PC-3 (cell line): Measurements from ENCODE around the gene SOX18. TPM values are rescaled to one million over a fixed set of nuclear protein-coding genes. Genes with fewer than 3 reads are reported as not detected.

Experiments
- ATAC-seq: fragments of 200-7000 bp; cut with Tn5 transposase; 2 replicates; pipeline ENCODE4 v1.9.1; 2020; ENCODE audit warnings: mild to moderate bottlenecking, moderate library complexity
- BruUV-seq: library from RNA; stranded (reverse); fragments of 400-500 nt; replicated peaks from 2 replicates; lab custom pipeline; 2021; lab: Mats Ljungman, UMichigan
- CTCF ChIA-PET: fragments of 300-600 bp; sonication (Branson Sonifier 250); formaldehyde crosslinking; loops from one replicate; lab custom pipeline; 2022; ENCODE audit warnings: antibody characterized with exemption; lab: Charles Lee
- POLR2A ChIA-PET: fragments of 300-600 bp; sonication (Branson Sonifier 250); formaldehyde crosslinking; loops from one replicate; lab custom pipeline; 2022; ENCODE audit warnings: antibody characterized with exemption; ENCODE audit not compliant: unreplicated experiment; lab: Charles Lee
- DNase-seq: peaks from one replicate; pipeline ENCODE4 v3.0.0-alpha.2; 2015
- H2AFZ ChIP-seq: fragments of 300-600 bp; sonication (generic); 2 replicates; pipeline ENCODE4 v1.6.0; 2016; ENCODE audit warnings: antibody characterized with exemption, low read length
- H3F3A ChIP-seq: fragments of 300-600 bp; sonication (generic); one replicate; pipeline ENCODE4 v1.6.0; 2017; ENCODE audit warnings: antibody characterized with exemption, low read length, control low read depth, mild to moderate bottlenecking; ENCODE audit not compliant: unreplicated experiment
- H3K27ac ChIP-seq: fragments of 300-600 bp; sonication (generic); 2 replicates; pipeline ENCODE4 v1.5.1; 2016; ENCODE audit warnings: mild to moderate bottlenecking, low read length
- H3K27me3 ChIP-seq: fragments of 300-600 bp; sonication (generic); 2 replicates; pipeline ENCODE4 v1.6.1; 2016; ENCODE audit warnings: low read length, mixed read lengths
- H3K36me3 ChIP-seq: fragments of 300-600 bp; sonication (generic); 2 replicates; pipeline ENCODE4 v1.6.1; 2016; ENCODE audit warnings: low read depth, mixed run types, low read length, mixed read lengths
- H3K4me1 ChIP-seq: fragments of 300-600 bp; sonication (generic); 2 replicates; pipeline ENCODE4 v1.5.1; 2016; ENCODE audit warnings: low read length; ENCODE audit not compliant: insufficient read depth
- H3K4me2 ChIP-seq: fragments of 300-600 bp; sonication (generic); 2 replicates; pipeline ENCODE4 v1.6.0; 2016; ENCODE audit warnings: low read length
- H3K4me3 ChIP-seq: fragments of 300-600 bp; sonication (generic); 2 replicates; pipeline ENCODE4 v1.5.1; 2016; ENCODE audit warnings: mild to moderate bottlenecking, low read length, mixed read lengths
- H3K79me2 ChIP-seq: fragments of 300-600 bp; sonication (generic); 2 replicates; pipeline ENCODE4 v1.6.1; 2017; ENCODE audit warnings: low read length, mixed read lengths
- H3K9ac ChIP-seq: fragments of 300-600 bp; sonication (generic); 2 replicates; pipeline ENCODE4 v1.6.0; 2016; ENCODE audit warnings: mild to moderate bottlenecking, low read length
- H3K9me2 ChIP-seq: fragments of 300-600 bp; sonication (generic); replicated peaks from 2 replicates; pipeline ENCODE4 v1.6.1; 2016; ENCODE audit warnings: mixed run types, low read length, mixed read lengths
- H3K9me3 ChIP-seq: fragments of 300-600 bp; sonication (generic); 2 replicates; pipeline ENCODE4 v1.6.1; 2016; ENCODE audit warnings: low read length, mixed read lengths
- H4K20me1 ChIP-seq: fragments of 300-600 bp; sonication (generic); 2 replicates; pipeline ENCODE4 v1.6.1; 2016; ENCODE audit warnings: low read length, mixed read lengths
- CTCF ChIP-seq: fragments of 300-600 bp; sonication (generic); conservative IDR thresholded peaks from 2 replicates; pipeline ENCODE4 v1.5.1; 2017; ENCODE audit warnings: antibody characterized with exemption, low read depth, mild to moderate bottlenecking, low read length
- EZH2 ChIP-seq: fragments of 300-600 bp; sonication (generic); IDR thresholded peaks from one replicate; pipeline ENCODE4 v1.6.1; 2017; ENCODE audit warnings: antibody characterized with exemption, mild to moderate bottlenecking, low read length; ENCODE audit not compliant: unreplicated experiment
- EZH2phosphoT487 ChIP-seq: fragments of 300-600 bp; sonication (generic); IDR thresholded peaks from 2 replicates; pipeline ENCODE4 v1.6.1; 2018; ENCODE audit warnings: mild to moderate bottlenecking, antibody characterized with exemption, low read length, borderline replicate concordance
- intact Hi-C: fragments of 100-400 bp; cut with micrococcal nuclease; formaldehyde crosslinking; loops from 2 replicates; pipeline ENCODE4 v1.9.0; 2023
- total RNA-seq: library from RNA; depleted of rRNA; stranded (reverse); fragments of >200 nt; gene quantifications from 2 replicates; pipeline ENCODE4 v1.2.3, GENCODE V29; 2014

Gene SOX18
- total RNA-seq, 1 experiment from 2014 or later, result 1.5 TPM

- ATAC-seq, result no peak
- intact Hi-C loops, result no loop called here
Observed at GRCh38 chr20:64023361-64024140, 25.9 kb downstream of the SOX18 start.

GRCh38 chr20:64022671-64023360 is 26.6 kb downstream of the SOX18 start:
- DNase-seq, result no peak
- Histone ChIP-seq H3K27ac (no peak overlapping the region), H3K27me3 (no peaks in the 10 kb centered on the region), H3K9me2 (no peaks in the 10 kb centered on the region), H3K9ac (no peak overlapping the region), H4K20me1 (no peaks in the 10 kb centered on the region), H3F3A (no peaks in the 10 kb centered on the region), H3K4me1 (no peaks in the 10 kb centered on the region), H2AFZ (no peak overlapping the region), H3K9me3 (no peaks in the 10 kb centered on the region), H3K79me2 (no peaks in the 10 kb centered on the region), H3K4me2 (no peak overlapping the region), H3K4me3 (no peak overlapping the region), H3K36me3 (peaks cover 59% of the 10 kb centered on the region)
- POLR2A ChIA-PET, result no interaction called here
- BruUV-seq, result no TSS peak
- CTCF ChIA-PET, result no interaction called here
- ATAC-seq, result no peak
- intact Hi-C loops, result no loop called here
- TF ChIP-seq CTCF (no peak), EZH2 (no peak), EZH2phosphoT487 (no peak)

More at GRCh38 chr20:64023361-64024140, 25.9 kb downstream of the SOX18 start:
- POLR2A ChIA-PET, result no interaction called here
- H3K4me3 ChIP-seq, result no peak overlapping the region
- no peaks in the 10 kb centered on the region for H3K27me3 ChIP-seq
- TF ChIP-seq CTCF, result no peak
- no peak for TF ChIP-seq EZH2phosphoT487
- H3K9ac ChIP-seq, result no peak overlapping the region
- no TSS peak for BruUV-seq
- H3K4me2 ChIP-seq, result no peak overlapping the region
- H3K9me2 ChIP-seq, result no peaks in the 10 kb centered on the region
- no peaks in the 10 kb centered on the region for H3K9me3 ChIP-seq
- H3F3A ChIP-seq, result no peaks in the 10 kb centered on the region
- H4K20me1 ChIP-seq, result no peaks in the 10 kb centered on the region
- H3K4me1 ChIP-seq, result no peaks in the 10 kb centered on the region
- CTCF ChIA-PET, result no interaction called here
- DNase-seq, result no peak
- H3K36me3 ChIP-seq, result peaks cover 62% of the 10 kb centered on the region
- H3K27ac ChIP-seq, result no peak overlapping the region
- H2AFZ ChIP-seq, result no peak overlapping the region
- H3K79me2 ChIP-seq, result no peaks in the 10 kb centered on the region
